Stromal cell of bone marrow (primary cell): ENCODE measurements around the gene FAM177B.
A peak's percentile ranks its signal among the peaks of the same experiment; 100 is the strongest.

ENCODE experiments used
- DNase-seq: peaks from one replicate; pipeline ENCODE4 v3.0.0-alpha.2; 2012; ENCODE audit warnings: low read depth

The FAM177B gene

GRCh38 chr1:222736972-222737371 is at the start of gene FAM177B:
FAM177B (plus strand) TSS chr1:222737202; CDS start chr1:222746546, 9,344 bp downstream.
- DNase-seq, result no peak

DNA sequence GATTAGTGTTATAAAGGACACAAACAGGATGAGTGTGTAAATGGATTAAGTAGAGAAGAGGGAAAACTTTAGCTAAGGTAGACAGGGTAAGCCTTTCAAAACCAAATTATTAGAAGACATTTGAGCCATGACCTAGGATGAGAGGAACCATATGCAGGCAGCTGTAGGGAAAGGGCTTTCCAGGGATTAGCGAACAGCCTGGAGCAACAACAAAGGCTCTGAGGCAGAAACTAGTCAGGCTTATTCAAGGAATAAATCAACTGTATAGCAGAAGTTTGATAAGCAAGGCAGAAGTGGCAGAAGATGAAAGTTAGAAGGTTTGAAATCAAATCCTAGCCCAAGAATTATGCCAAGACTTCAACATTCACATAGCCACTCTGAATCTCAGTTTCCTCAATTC is 46.0 kb upstream of the FAM177B start:
- DNase-seq, result no peak

DNA sequence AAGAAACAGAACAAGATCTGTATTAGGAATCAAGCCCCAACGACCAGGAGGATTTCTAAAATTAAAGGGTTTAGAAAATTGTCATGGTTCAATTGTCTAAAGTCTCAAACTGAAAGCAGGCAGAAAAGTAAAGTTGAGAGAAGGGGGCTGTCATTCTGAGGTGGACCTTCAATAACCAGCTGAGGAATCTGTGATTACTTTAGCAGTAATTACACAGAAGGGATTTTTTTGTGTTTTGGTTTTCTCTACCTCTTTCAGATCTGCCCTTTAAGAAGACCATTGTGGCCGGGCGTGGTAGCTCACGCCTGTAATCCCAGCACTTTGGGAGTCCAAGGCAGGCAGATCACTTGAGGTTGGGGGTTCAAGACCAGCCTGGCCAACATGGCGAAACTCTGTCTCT is 42.1 kb upstream of the FAM177B start:
- no peak for DNase-seq

- no peak for DNase-seq
Observed at GRCh38 chr1:222696741-222697140, 40.3 kb upstream of the FAM177B start.

DNA sequence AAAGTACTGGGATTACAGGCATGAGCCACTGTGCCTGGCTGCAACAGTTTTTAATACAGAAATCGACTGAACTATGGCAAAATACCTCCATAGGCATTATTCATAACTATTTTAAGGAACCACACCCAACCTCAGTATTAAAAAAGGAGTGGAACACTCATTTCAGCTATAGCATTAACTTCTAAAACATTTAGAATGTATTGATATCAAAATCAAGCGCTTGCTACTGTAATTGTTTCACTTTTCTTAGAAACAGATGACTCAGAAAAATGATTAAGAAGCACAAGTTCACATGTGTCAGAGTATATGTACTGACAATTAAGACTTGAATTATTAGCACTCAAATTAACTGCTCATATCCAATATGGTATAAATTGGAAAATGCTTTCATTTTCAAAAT is 39.8 kb upstream of the FAM177B start:
- DNase-seq, result no peak

GRCh38 chr1:222697826-222698225 is 39.2 kb upstream of the FAM177B start:
- peak; percentile 70 for DNase-seq

DNA sequence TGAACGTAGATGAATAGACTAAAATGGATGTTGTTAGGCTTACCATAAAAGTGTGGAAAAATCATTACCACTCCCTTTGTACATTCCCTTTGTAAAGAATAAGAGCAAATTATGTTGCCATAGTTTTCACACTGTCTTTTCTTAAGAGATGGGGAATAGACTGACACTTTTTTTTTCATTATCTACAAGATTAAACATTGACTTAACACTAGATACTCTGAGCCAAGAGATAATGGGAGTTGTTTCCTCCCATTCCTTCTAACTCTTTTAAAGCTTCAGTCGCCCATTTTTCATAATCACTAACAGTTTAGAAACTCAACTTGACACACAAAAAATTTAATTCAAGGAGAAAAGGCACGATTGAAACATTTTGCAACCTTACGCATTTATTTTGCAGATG is 34.8 kb upstream of the FAM177B start:
- no peak for DNase-seq

DNA sequence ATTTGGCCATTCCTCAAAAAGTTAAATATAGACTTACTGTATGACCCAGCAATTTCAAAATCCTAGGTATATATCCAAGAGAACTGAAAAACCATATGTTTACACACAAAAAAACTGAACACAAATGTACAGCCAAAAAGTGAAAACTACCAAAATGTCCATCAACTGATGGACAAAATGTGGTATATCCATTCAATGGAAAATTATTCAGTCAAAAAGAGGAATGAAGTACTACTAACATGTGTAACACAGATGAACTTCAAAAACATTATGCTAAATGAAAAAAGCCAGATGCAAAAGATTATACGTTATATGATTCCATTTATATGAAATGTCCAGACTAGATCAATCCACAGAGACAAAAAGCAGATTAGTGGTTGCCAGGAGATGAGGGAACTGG is 32.7 kb upstream of the FAM177B start:
- no peak for DNase-seq

GRCh38 chr1:222706815-222707214 is 30.2 kb upstream of the FAM177B start:
- DNase-seq, result no peak

GRCh38 chr1:222709700-222710153 is 27.3 kb upstream of the FAM177B start:
- DNase-seq, result no peak

GRCh38 chr1:222711319-222712252 is 25.4 kb upstream of the FAM177B start:
- DNase-seq, result peak; percentile 25

DNA sequence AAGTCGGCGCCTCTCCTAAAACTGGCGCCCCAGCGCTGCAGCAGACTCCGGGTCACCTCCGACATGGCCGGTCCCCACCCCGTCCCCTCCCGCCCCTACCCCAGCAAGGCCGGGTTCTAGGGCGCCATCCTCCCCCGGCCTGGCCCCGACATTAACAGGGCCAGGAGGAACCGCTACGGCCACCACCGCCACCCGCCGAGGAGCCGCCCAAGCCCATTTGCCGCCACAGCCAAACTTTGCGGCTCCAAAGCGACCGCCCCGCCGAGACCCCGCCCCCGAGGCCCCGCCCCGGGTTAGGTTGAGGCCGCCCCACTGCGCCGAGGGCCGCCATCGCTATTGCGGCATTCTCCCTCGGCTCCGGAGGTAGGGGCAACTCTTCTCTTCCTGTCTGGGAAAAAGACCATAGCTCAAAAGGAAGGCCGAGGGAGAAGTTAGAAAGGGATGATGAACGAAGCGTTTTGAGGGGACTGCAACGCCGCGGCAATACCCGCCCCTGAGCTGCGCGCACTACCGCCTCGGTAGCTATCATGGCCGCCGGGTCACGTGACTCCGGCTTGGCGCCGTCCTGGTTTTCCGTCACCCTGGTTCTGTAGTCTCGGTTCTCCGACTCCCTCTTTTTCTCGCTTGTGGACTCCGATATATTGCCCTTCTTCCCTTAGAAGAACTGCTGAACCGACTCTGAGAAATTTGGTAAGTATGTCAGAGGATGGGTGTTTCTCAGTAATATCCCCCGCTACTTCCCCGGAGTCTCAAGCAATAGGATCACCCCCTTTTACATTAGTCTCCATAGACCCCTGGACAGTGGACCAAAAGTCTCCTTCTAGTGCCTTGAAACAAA is 24.5 kb upstream of the FAM177B start, which contains the start of the genes AIDA and BROX:
TSS of gene AIDA (minus strand) at position 239 of the 838 bp plus-strand sequence. CDS start at position 65, 174 bp downstream.
TSS of gene BROX (plus strand) at position 312 of the 838 bp plus-strand sequence. CDS start 3,136 bp downstream, outside the sequence.
- DNase-seq, result peak; percentile 79

DNA sequence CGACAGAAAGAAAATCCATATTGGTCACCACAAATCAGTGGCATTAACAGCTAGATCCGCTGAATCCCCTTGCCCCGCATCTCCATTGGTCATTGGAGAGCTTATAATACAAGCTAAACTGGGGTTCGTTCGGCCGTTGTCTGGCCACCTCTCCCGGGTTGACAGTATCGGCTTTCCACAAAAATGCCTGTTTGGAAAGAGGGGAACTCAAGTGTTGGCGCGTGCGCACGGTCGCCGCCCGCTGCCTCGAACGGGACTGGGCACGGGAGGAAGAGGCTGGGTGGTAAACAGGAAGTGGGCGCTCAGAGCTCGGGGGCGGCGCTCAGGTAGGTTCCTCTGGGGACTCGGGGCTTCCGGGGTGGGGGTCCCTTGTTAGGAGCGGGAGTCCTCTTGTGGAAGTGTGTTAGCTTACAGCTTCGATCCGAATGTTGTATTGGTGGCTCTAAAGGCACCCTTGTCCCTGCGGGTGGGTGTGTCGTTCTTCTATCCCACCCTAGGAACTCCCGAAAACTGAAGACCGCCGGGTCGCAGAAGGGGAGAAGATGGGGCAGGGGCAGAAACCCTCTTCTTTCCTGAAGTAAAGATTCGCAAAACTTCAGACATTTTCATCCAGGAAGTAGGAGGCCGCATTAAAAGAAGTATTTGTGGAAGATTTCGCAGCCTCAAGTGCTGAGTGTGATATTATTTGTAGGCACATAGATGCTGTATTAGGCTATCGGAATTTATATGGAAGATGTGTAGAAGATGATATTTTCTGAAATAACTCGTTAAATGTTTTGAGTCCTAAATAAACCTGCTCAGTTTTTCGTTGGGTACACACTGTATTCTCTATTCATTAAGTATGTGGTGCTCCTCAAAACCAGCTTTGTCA is 23.7 kb upstream of the FAM177B start:
- peak; percentile 94 for DNase-seq

- no peak for DNase-seq
Observed at GRCh38 chr1:222716393-222716792, 20.6 kb upstream of the FAM177B start.

DNA sequence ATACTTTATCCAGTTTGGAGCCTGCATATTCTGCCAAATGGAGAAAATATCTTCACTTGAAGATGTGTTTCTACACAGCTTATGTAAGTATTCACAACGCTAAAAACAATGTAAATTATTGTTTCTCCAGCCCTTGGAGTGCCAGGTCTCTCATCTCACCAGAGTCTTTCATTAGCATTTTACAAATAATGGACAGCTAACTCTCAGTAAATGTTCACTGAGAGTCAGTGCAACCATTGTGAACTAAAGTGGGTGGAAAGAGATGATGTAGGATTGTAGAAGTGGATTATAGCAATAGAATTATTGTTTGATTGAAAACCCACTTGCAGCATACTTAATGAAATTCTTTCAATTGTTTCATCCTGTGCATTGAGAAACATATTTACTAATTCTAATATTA is 8.3 kb upstream of the FAM177B start:
- no peak for DNase-seq

- DNase-seq, result no peak
Observed at GRCh38 chr1:222730866-222731265, 6.1 kb upstream of the FAM177B start.

DNA sequence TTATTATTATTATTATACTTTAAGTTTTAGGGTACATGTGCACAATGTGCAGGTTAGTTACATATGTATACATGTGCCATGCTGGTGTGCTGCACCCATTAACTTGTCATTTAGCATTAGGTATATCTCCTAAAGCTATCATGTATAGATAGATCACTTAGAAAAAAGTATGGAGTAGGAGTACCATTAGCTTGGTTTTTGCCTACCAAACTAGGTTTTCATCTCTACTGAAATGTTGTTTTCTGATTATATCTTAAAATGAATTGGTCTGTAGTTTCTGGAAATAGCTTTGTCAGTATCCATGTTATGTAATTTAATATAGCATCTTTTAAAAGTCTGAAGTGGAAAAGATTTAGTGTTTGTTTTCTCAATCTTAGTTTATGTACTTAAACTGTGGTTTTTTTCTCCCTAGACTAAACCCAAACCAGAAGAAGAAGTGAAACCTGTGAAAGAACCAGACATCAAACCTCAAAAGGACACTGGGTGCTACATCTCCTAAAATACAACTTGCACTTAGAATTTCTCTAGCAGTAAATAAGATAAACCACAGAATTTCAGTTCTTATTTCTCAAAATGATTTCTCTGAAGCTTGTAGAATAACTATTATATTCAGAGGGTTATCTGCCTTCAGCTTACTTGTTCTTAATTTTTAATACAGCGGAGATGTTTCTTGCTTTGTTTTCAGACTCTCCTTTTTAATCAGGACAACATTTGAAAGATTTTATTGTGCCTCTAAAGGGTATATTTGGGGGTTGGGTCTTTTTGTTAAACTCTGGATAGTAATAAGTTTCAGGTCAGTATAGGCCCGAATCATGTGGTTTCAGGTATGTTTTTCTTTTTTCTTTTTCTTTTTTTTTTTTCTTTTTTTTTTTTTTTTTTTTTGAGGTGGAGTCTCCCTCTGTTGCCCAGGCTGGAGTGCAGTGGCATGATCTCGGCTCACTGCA is 4.5 kb upstream of the FAM177B start:
- DNase-seq, result no peak

DNA sequence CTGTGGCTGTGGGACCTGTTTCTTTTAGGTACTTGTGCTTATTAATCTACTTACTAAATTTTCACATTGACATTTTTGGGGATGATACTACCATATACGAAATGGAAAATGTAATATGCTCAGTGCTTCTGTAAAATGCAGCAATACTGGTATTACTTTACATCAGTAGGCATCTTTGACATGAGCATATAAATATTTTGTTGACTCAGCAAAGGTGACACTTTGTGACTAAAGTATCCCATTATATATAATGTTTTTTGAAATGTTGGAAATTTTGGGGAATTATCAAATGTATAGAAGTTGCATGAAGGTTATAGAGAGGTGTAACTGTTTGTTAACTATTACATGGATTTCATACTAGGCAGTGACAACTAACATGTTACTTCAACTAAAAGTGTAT is 2.3 kb upstream of the FAM177B start:
- no peak for DNase-seq

- no peak for DNase-seq
Observed at GRCh38 chr1:222736470-222736869, 532 bp upstream of the FAM177B start.

GRCh38 chr1:222739465-222739864 is 2.5 kb downstream of the FAM177B start:
- DNase-seq, result no peak
